ENCODE data around the gene MPDU1. TPM values are rescaled to one million over a fixed set of nuclear protein-coding genes. Genes with fewer than 3 reads are reported as not detected.

MPDU1 gene
- 55.3 TPM for total RNA-seq
- long read RNA-seq, transcript MPDU1-223 (1 exons, 728 nt), result major isoform, 14 of 39 reads
- long read RNA-seq, transcript MPDU1-201 (7 exons, 1,601 nt), result minor isoform, 13 of 39 reads
- long read RNA-seq, partial matches to known transcripts, result 1 of 39 reads
- long read RNA-seq, other reads (novel, unspliced or antisense), result 5 of 39 reads

DNA sequence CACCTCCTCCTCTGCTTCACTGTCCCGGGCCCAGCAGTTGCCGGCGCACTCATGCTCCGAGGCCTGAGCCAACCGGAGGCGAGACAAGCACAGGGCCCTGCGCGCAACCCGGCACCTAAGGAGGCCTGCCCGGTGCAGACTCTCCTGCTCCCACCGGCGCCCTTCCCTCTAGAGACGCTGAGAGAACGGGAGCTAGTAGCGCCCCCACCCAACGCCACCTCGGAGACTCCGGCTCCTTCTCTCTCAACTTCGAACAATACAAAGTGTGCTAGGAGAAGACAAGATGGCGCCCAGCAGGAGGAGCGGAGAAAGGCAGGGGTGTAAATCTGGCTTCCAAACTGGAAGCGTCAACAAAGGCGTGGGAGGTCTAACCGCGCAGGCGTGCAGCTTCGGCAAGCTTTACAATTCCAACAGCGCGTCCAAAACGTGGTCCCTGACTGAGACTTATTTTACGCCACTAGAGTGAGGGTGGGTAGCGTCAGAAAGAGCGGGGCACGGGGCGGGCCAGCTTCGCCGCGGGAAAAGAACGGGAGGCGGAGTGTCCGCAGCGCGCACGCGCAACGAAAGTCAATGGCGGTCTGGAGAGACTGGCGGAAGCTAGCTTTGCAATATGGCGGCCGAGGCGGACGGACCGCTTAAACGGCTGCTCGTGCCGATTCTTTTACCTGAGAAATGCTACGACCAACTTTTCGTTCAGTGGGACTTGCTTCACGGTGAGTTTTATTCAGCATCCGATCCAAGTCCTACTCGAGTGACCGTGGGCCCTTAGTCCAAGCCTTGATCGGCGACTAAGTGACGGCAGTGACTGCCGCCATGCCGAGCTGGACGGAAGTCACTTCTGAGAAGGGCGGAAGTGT lies at the start of gene MPDU1:
Gene MPDU1 (plus strand): TSS at position 600 of the 857 bp plus-strand sequence. CDS start 11 bp downstream, at position 611.
- Histone ChIP-seq H3K27me3 (ENCODE audit: low read depth) (no peaks in the 10 kb centered on the region), H3K36me3 (peaks cover 29% of the 10 kb centered on the region), H3K4me1 (peaks cover 59% of the 10 kb centered on the region), H3K4me3 (peak within 1 kb of the TSS; percentile 78), H3K27ac (peak within 1 kb of the TSS; percentile 97), H3K9me3 (no peaks in the 10 kb centered on the region)
- peak; percentile 91 to 92 for ATAC-seq
- DNase-seq, result peak; percentile 97
- intact Hi-C loops (cut with DNase I), result no loop called here
- TF ChIP-seq, protein P1, sequence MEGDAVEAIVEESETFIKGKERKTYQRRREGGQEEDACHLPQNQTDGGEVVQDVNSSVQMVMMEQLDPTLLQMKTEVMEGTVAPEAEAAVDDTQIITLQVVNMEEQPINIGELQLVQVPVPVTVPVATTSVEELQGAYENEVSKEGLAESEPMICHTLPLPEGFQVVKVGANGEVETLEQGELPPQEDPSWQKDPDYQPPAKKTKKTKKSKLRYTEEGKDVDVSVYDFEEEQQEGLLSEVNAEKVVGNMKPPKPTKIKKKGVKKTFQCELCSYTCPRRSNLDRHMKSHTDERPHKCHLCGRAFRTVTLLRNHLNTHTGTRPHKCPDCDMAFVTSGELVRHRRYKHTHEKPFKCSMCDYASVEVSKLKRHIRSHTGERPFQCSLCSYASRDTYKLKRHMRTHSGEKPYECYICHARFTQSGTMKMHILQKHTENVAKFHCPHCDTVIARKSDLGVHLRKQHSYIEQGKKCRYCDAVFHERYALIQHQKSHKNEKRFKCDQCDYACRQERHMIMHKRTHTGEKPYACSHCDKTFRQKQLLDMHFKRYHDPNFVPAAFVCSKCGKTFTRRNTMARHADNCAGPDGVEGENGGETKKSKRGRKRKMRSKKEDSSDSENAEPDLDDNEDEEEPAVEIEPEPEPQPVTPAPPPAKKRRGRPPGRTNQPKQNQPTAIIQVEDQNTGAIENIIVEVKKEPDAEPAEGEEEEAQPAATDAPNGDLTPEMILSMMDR (IDR thresholded peaks at IDR 0.05), result no peak

DNA sequence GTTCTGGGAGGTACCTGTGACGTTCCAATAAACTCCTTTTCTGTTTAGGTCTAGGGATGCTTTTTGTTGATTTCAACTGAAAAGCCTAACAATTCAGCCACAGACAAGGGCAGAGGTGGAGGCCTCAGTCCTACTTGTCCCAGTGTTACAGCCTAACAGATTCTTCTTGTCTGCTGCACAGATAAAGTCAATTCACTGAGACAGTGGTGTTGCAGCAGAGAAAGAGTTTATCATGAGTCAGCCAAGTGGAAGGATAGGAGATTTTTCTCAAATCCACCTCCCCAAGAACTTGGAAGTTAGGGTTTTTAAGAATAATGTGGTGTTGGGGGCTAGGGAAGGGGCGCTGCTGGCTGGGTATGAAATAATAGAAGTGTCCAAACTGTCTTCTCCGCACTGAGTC lies 45.6 kb upstream of the MPDU1 start:
- H3K36me3 ChIP-seq, result no peaks in the 10 kb centered on the region
- H3K27me3 ChIP-seq (ENCODE audit: low read depth), result no peaks in the 10 kb centered on the region
- DNase-seq (no peak), ATAC-seq (no peak)
- H3K4me3 ChIP-seq, result no peak overlapping the region
- peaks cover 4% of the 10 kb centered on the region for H3K9me3 ChIP-seq
- TF ChIP-seq, protein P1 (IDR thresholded peaks at IDR 0.05), result no peak
- no peaks in the 10 kb centered on the region for H3K4me1 ChIP-seq
- intact Hi-C loops (cut with DNase I), result no loop called here
- no peak overlapping the region for H3K27ac ChIP-seq

DNA sequence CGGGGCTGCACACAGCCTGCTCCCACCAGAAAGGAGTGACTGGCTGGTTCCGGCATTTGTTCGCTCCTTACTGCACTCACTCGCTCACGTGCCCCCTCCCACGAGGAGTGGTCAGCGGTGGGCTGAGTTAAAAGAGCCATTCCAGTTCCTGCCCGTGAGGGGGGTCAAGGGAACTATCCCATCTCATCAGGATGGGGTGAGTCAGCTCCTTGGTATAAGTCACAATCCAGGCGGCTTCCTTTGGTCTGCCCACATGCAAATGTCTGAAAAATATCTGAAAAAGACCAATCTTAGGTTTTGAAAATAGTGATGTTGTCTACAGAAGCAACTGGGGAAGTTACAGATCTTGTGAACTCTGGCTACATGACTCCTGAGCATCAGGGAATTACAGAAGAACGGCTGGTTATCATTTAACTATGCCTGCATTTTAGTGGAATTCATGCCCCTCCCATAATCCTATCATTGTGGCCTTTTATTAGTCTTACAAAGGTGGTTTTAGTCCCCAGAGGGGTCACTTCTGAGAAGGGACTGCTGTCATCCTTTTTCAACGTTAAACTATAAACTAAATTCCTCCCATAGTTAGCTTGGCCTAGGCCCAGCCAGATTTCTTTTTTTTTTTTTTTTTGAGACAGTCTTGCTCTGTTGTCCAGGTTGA lies 44.6 kb upstream of the MPDU1 start:
- Histone ChIP-seq H3K9me3 (peaks cover 4% of the 10 kb centered on the region), H3K27me3 (ENCODE audit: low read depth) (no peaks in the 10 kb centered on the region), H3K4me3 (no peak overlapping the region), H3K27ac (no peak overlapping the region), H3K4me1 (no peaks in the 10 kb centered on the region), H3K36me3 (no peaks in the 10 kb centered on the region)
- DNase-seq (no peak), ATAC-seq (no peak)
- TF ChIP-seq, protein P1 (IDR thresholded peaks at IDR 0.05), result no peak
- intact Hi-C loops (cut with DNase I), result no loop called here

DNA sequence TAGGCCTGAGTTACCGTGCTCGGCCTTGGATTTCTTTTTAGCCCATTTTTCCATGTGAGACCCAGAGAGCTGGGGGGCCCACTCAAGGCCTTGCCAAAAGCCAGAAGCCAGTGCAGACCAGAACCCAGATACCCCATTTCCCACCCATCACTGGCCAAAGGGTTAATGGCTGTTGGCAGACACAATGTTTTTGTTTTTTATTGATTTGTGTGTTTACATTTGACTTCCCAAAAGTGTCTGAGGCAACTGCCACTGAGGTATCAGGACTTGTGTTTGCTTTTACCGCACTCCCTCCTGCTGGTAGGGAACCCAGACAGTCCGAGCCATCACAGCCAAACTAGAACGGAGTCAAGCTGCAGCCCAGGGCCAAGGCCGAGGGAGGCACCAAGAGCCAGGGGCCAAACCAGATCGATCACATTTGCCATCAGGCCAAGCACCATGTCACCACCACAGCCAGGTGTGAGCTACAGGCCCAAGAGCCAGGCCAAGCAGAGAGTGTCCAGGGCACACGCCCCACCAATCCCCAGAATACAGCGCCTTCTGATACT lies 42.5 kb upstream of the MPDU1 start:
- Histone ChIP-seq H3K4me1 (no peaks in the 10 kb centered on the region), H3K27ac (no peak overlapping the region), H3K36me3 (no peaks in the 10 kb centered on the region), H3K4me3 (no peak overlapping the region), H3K9me3 (peaks cover 4% of the 10 kb centered on the region), H3K27me3 (ENCODE audit: low read depth) (no peaks in the 10 kb centered on the region)
- DNase-seq (no peak), ATAC-seq (no peak)
- intact Hi-C loops (cut with DNase I), result no loop called here
- TF ChIP-seq, protein P1 (IDR thresholded peaks at IDR 0.05), result no peak

DNA sequence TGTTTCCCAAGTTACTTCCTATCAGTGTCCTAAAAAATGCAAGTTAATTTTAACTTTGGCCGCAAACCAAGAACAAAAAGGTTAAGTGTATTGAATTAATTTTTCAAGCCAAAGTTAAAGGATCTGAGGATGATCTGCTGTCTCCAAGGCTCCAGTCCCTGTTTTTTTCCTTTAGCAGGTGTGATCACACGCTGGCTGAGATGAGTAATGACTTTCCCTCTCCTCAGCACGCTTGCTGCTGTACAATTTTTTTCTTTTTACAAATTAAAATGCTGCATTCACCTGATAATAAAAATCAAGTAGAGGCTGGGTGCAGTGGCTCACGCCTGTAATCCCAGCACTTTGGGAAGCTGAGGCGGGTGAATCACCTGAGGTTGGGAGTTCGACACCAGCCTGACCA lies 38.7 kb upstream of the MPDU1 start:
- Histone ChIP-seq H3K4me1 (peaks cover 11% of the 10 kb centered on the region), H3K36me3 (no peaks in the 10 kb centered on the region), H3K9me3 (no peaks in the 10 kb centered on the region), H3K4me3 (no peak overlapping the region), H3K27ac (no peak overlapping the region), H3K27me3 (ENCODE audit: low read depth) (no peaks in the 10 kb centered on the region)
- ATAC-seq (no peak), DNase-seq (no peak)
- intact Hi-C loops (cut with DNase I), result no loop called here
- TF ChIP-seq, protein P1 (IDR thresholded peaks at IDR 0.05), result no peak
